ENCODE data around the gene CYB561D2. TPM values are rescaled to one million over a fixed set of nuclear protein-coding genes. Genes with fewer than 3 reads are reported as not detected.

The CYB561D2 gene
- total RNA-seq, 4 donors from 2014 or later = 23.6 to 66.0 (median 43.6) TPM

GRCh38 chr3:50385754-50386153 lies 35.1 kb downstream of the CYB561D2 start:
- Histone ChIP-seq H3K27ac (no peak overlapping the region), H3K27me3 (no peaks in the 10 kb centered on the region), H3K4me1 (peaks cover 5% of the 10 kb centered on the region in 2 donors), H3K36me3 (no peaks in the 10 kb centered on the region), H3K9me3 (no peaks in the 10 kb centered on the region), H3K4me3 (replicated peaks in 1 of 3) (no peak overlapping the region)
- TF ChIP-seq, protein P1, sequence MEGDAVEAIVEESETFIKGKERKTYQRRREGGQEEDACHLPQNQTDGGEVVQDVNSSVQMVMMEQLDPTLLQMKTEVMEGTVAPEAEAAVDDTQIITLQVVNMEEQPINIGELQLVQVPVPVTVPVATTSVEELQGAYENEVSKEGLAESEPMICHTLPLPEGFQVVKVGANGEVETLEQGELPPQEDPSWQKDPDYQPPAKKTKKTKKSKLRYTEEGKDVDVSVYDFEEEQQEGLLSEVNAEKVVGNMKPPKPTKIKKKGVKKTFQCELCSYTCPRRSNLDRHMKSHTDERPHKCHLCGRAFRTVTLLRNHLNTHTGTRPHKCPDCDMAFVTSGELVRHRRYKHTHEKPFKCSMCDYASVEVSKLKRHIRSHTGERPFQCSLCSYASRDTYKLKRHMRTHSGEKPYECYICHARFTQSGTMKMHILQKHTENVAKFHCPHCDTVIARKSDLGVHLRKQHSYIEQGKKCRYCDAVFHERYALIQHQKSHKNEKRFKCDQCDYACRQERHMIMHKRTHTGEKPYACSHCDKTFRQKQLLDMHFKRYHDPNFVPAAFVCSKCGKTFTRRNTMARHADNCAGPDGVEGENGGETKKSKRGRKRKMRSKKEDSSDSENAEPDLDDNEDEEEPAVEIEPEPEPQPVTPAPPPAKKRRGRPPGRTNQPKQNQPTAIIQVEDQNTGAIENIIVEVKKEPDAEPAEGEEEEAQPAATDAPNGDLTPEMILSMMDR (IDR thresholded peaks at IDR 0.05) = no peak
- no peak for TF ChIP-seq POLR2A (IDR thresholded peaks at IDR 0.05)
- intact Hi-C loops (cut with DNase I) = no loop called here
- no peak for DNase-seq
- WGBS, 2 donors = 88% methylated on average over 13 of the region's 13 CpGs

- Histone ChIP-seq H3K27ac (no peak overlapping the region), H3K27me3 (no peaks in the 10 kb centered on the region), H3K9me3 (no peaks in the 10 kb centered on the region), H3K4me1 (peaks cover 11 to 20% of the 10 kb centered on the region in 2 donors), H3K4me3 (replicated peaks in 1 of 3) (no peak overlapping the region), H3K36me3 (no peaks in the 10 kb centered on the region)
- TF ChIP-seq, protein P1 (IDR thresholded peaks at IDR 0.05) = no peak
- no peak for TF ChIP-seq POLR2A (IDR thresholded peaks at IDR 0.05)
- no peak for DNase-seq
- 85 to 86% methylated on average over 19 of the region's 25 CpGs for WGBS, 2 donors
- intact Hi-C loops (cut with DNase I) = no loop called here
These were observed 37.5 kb downstream of the CYB561D2 start for GRCh38 chr3:50388016-50388719.

- H3K9me3 ChIP-seq = no peaks in the 10 kb centered on the region
- intact Hi-C loops (cut with DNase I) = no loop called here
- no peak overlapping the region for H3K4me3 ChIP-seq (replicated peaks in 1 of 3)
- 89 to 91% methylated on average over 20 to 21 of the region's 22 CpGs for WGBS, 2 donors
- no peaks in the 10 kb centered on the region for H3K36me3 ChIP-seq
- no peak overlapping the region for H3K27ac ChIP-seq
- TF ChIP-seq, protein P1 (IDR thresholded peaks at IDR 0.05) = no peak
- no peak for TF ChIP-seq POLR2A (IDR thresholded peaks at IDR 0.05)
- no peaks in the 10 kb centered on the region for H3K27me3 ChIP-seq
- H3K4me1 ChIP-seq = peaks cover 11 to 20% of the 10 kb centered on the region in 2 donors
- DNase-seq = no peak
These were observed 38.2 kb downstream of the CYB561D2 start for GRCh38 chr3:50388720-50389413.

DNA sequence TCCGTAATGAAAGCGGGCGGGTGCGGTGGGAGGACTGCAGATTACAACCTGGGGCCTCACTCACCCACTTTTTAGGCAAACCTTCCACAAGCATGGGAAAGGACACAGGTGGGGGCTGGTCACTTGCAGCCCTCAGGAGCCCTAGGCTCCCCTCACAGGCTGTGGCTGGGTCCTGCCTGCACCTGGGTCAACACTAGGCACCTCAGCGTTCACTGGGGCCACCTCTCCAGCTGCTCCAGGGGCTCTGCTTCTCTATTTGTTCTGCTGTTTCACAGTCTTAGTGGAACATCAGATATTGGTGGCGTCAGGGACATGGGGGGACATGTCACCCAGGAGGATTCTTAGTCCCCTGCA lies 38.7 kb downstream of the CYB561D2 start:
- WGBS, 2 donors = 93 to 95% methylated on average over 6 of the region's 6 CpGs
- H3K4me1 ChIP-seq = peaks cover 11 to 20% of the 10 kb centered on the region in 2 donors
- TF ChIP-seq, protein P1 (IDR thresholded peaks at IDR 0.05) = no peak
- H3K27ac ChIP-seq = no peak overlapping the region
- no peaks in the 10 kb centered on the region for H3K36me3 ChIP-seq
- intact Hi-C loops (cut with DNase I) = no loop called here
- no peak for DNase-seq
- H3K9me3 ChIP-seq = no peaks in the 10 kb centered on the region
- no peaks in the 10 kb centered on the region for H3K27me3 ChIP-seq
- H3K4me3 ChIP-seq (replicated peaks in 1 of 3) = no peak overlapping the region

Measured in thyroid gland (tissue), 4 donors.